Measurements from ENCODE around the gene C5orf58. TPM values are rescaled to one million over a fixed set of nuclear protein-coding genes. Genes with fewer than 3 reads are reported as not detected.

The C5orf58 gene
- total RNA-seq, 2 donors from 2014 or later: not detected

GRCh38 chr5:170190436-170191134 is 42.2 kb upstream of the C5orf58 start:
- H3K36me3 ChIP-seq: no peaks in the 10 kb centered on the region
- no peak for TF ChIP-seq CTCF (IDR thresholded peaks at IDR 0.05)
- H3K27me3 ChIP-seq: no peaks in the 10 kb centered on the region
- no peaks in the 10 kb centered on the region for H3K9me3 ChIP-seq
- H3K4me1 ChIP-seq: no peaks in the 10 kb centered on the region
- DNase-seq: no peak
- H3K4me3 ChIP-seq: no peak overlapping the region
- no peak overlapping the region for H3K27ac ChIP-seq
- no peak overlapping the region for H3K9ac ChIP-seq (ENCODE audit: low read depth in 2 of 2, low read length in 2 of 2)
- intact Hi-C loops (cut with DNase I): no loop called here

GRCh38 chr5:170192829-170193228 is 40.0 kb upstream of the C5orf58 start:
- Histone ChIP-seq H3K4me1 (no peaks in the 10 kb centered on the region), H3K27me3 (no peaks in the 10 kb centered on the region), H3K4me3 (no peak overlapping the region), H3K27ac (no peak overlapping the region), H3K9ac (ENCODE audit: low read depth in 2 of 2, low read length in 2 of 2) (no peak overlapping the region), H3K9me3 (no peaks in the 10 kb centered on the region), H3K36me3 (no peaks in the 10 kb centered on the region)
- no peak for DNase-seq
- intact Hi-C loops (cut with DNase I): no loop called here
- TF ChIP-seq CTCF (IDR thresholded peaks at IDR 0.05): no peak

GRCh38 chr5:170195961-170196360 is 36.8 kb upstream of the C5orf58 start:
- Histone ChIP-seq H3K27ac (no peak overlapping the region), H3K9me3 (no peaks in the 10 kb centered on the region), H3K4me3 (no peak overlapping the region), H3K4me1 (no peaks in the 10 kb centered on the region), H3K36me3 (no peaks in the 10 kb centered on the region), H3K9ac (ENCODE audit: low read depth in 2 of 2, low read length in 2 of 2) (no peak overlapping the region), H3K27me3 (no peaks in the 10 kb centered on the region)
- intact Hi-C loops (cut with DNase I): no loop called here
- no peak for TF ChIP-seq CTCF (IDR thresholded peaks at IDR 0.05)
- no peak for DNase-seq

- Histone ChIP-seq H3K36me3 (no peaks in the 10 kb centered on the region), H3K27ac (no peak overlapping the region), H3K9me3 (no peaks in the 10 kb centered on the region), H3K4me1 (no peaks in the 10 kb centered on the region), H3K27me3 (no peaks in the 10 kb centered on the region), H3K9ac (ENCODE audit: low read depth in 2 of 2, low read length in 2 of 2) (no peak overlapping the region), H3K4me3 (no peak overlapping the region)
- DNase-seq: no peak
- intact Hi-C loops (cut with DNase I): no loop called here
- TF ChIP-seq CTCF (IDR thresholded peaks at IDR 0.05): no peak
Observed at GRCh38 chr5:170200876-170201275, 31.9 kb upstream of the C5orf58 start.

- H3K9ac ChIP-seq (ENCODE audit: low read depth in 2 of 2, low read length in 2 of 2): no peak overlapping the region
- DNase-seq: no peak
- intact Hi-C loops (cut with DNase I): no loop called here
- H3K27me3 ChIP-seq: no peaks in the 10 kb centered on the region
- no peaks in the 10 kb centered on the region for H3K36me3 ChIP-seq
- no peaks in the 10 kb centered on the region for H3K4me1 ChIP-seq
- H3K27ac ChIP-seq: no peak overlapping the region
- TF ChIP-seq CTCF (IDR thresholded peaks at IDR 0.05): no peak
- H3K9me3 ChIP-seq: no peaks in the 10 kb centered on the region
- no peak overlapping the region for H3K4me3 ChIP-seq
Observed at GRCh38 chr5:170201311-170201710, 31.5 kb upstream of the C5orf58 start.

Measured in colonic mucosa (tissue), 4 donors.